HEK293 (cell line): ENCODE data around the gene CD68.

Source experiments
- CTCF ChIA-PET: fragments of 350-600 bp; formaldehyde crosslinking; extraction: SDS; loops from one replicate; lab custom pipeline; 2021; ENCODE audit warnings: antibody characterized with exemption; lab: Yijun Ruan, JAX
- POLR2A ChIA-PET: fragments of 300-600 bp; formaldehyde crosslinking; extraction: SDS; loops from one replicate; lab custom pipeline; 2020; ENCODE audit warnings: antibody characterized with exemption, inconsistent platforms; lab: Yijun Ruan, JAX
- H3K27ac ChIP-seq: fragments of 200-500 bp; sonication (Bioruptor generic); 2 replicates; pipeline ENCODE4 v1.5.1; 2014; ENCODE audit warnings: low read depth, low read length, control low read depth, inconsistent platforms; ENCODE audit errors: extremely low read depth
- H3K36me3 ChIP-seq, 2 experiments: fragments of 200-500 bp in 1 of 2; sonication (Bioruptor generic) in 1 of 2; 1 replicate in 1 of 2; 2 replicates in 1 of 2; pipeline ENCODE4 v1.5.1; 2014 to 2017; ENCODE audit warnings: inconsistent platforms in 2 of 2, low read length in 2 of 2; ENCODE audit not compliant: control insufficient read depth in 2 of 2, insufficient read depth in 1 of 2
- H3K4me1 ChIP-seq: fragments of 200-500 bp; sonication (Bioruptor generic); 2 replicates; pipeline ENCODE4 v1.5.1; 2014; ENCODE audit warnings: mild to moderate bottlenecking, low read length, inconsistent platforms; ENCODE audit not compliant: control insufficient read depth, insufficient read depth
- H3K4me3 ChIP-seq: 2 replicates; pipeline ENCODE4 v1.5.1; 2011; ENCODE audit warnings: low read depth, mild to moderate bottlenecking, control low read depth, low read length, moderate library complexity
- H3K9me3 ChIP-seq: fragments of 200-500 bp; sonication (Bioruptor generic); 2 replicates; pipeline ENCODE4 v1.5.1; 2014; ENCODE audit warnings: low read depth, low read length, inconsistent platforms; ENCODE audit not compliant: control insufficient read depth, insufficient read depth
- GLIS1 ChIP-seq: fragments of 450-650 bp; formaldehyde crosslinking; IDR thresholded peaks from 2 replicates; pipeline ENCODE4 v1.5.1; 2016; ENCODE audit warnings: missing biosample characterization, missing genetic modification characterization
- HOXA7 ChIP-seq: sonication (generic); formaldehyde crosslinking; IDR thresholded peaks from 2 replicates; pipeline ENCODE4 v1.8.1; 2022; ENCODE audit warnings: missing genetic modification reagents, borderline replicate concordance
- KLF10 ChIP-seq: fragments of 450-650 bp; IDR thresholded peaks from 2 replicates; pipeline ENCODE4 v1.5.1; 2018; ENCODE audit warnings: missing biosample characterization, mild to moderate bottlenecking, missing genetic modification characterization
- MEIS1 ChIP-seq: sonication (generic); formaldehyde crosslinking; IDR thresholded peaks from 2 replicates; pipeline ENCODE4 v1.8.1; 2022; ENCODE audit warnings: missing genetic modification reagents, mild to moderate bottlenecking, borderline replicate concordance
- PRDM1 ChIP-seq: fragments of 450-650 bp; formaldehyde crosslinking; IDR thresholded peaks from 2 replicates; pipeline ENCODE4; 2016; ENCODE audit warnings: missing biosample characterization, missing genetic modification characterization
- SALL2 ChIP-seq: fragments of 450-650 bp; formaldehyde crosslinking; IDR thresholded peaks from 2 replicates; pipeline ENCODE4 v1.5.0; 2017; ENCODE audit warnings: missing biosample characterization, mild to moderate bottlenecking, missing genetic modification characterization, borderline replicate concordance
- YY2 ChIP-seq: fragments of 450-650 bp; formaldehyde crosslinking; IDR thresholded peaks from 2 replicates; pipeline ENCODE4 v1.5.1; 2016; ENCODE audit warnings: missing biosample characterization, missing genetic modification characterization
- ZBTB20 ChIP-seq: fragments of 450-650 bp; formaldehyde crosslinking; IDR thresholded peaks from 2 replicates; pipeline ENCODE4 v1.5.1; 2016; ENCODE audit warnings: missing biosample characterization, missing genetic modification characterization
- ZBTB8A ChIP-seq: fragments of 450-650 bp; formaldehyde crosslinking; IDR thresholded peaks from 2 replicates; pipeline ENCODE4 v1.5.1; 2016; ENCODE audit warnings: missing biosample characterization, missing genetic modification characterization
- ZNF112 ChIP-seq: fragments of 450-650 bp; formaldehyde crosslinking; IDR thresholded peaks from 2 replicates; pipeline ENCODE4 v1.5.0; 2017; ENCODE audit warnings: missing biosample characterization, missing genetic modification characterization
- ZNF169 ChIP-seq: fragments of 450-650 bp; formaldehyde crosslinking; IDR thresholded peaks from 2 replicates; pipeline ENCODE4 v1.5.1; 2016; ENCODE audit warnings: missing biosample characterization, missing genetic modification characterization
- ZNF175 ChIP-seq: fragments of 450-650 bp; formaldehyde crosslinking; IDR thresholded peaks from 2 replicates; pipeline ENCODE4 v1.5.1; 2016; ENCODE audit warnings: missing biosample characterization, missing genetic modification characterization
- ZNF202 ChIP-seq: fragments of 450-650 bp; formaldehyde crosslinking; IDR thresholded peaks from 2 replicates; pipeline ENCODE4 v1.5.1; 2016; ENCODE audit warnings: missing biosample characterization, missing genetic modification characterization, borderline replicate concordance
- ZNF354C ChIP-seq: fragments of 450-650 bp; formaldehyde crosslinking; IDR thresholded peaks from 2 replicates; pipeline ENCODE4 v1.5.1; 2016; ENCODE audit warnings: missing biosample characterization, missing genetic modification characterization, low read depth, borderline replicate concordance
- ZNF366 ChIP-seq: fragments of 450-650 bp; formaldehyde crosslinking; conservative IDR thresholded peaks from 2 replicates; pipeline ENCODE4 v1.5.1; 2016; ENCODE audit warnings: missing biosample characterization, missing genetic modification characterization
- ZNF394 ChIP-seq: fragments of 450-650 bp; formaldehyde crosslinking; IDR thresholded peaks from 2 replicates; pipeline ENCODE4 v1.5.1; 2016; ENCODE audit warnings: missing biosample characterization, missing genetic modification characterization, mild to moderate bottlenecking, moderate library complexity, borderline replicate concordance
- ZNF433 ChIP-seq: fragments of 450-650 bp; formaldehyde crosslinking; IDR thresholded peaks from 2 replicates; pipeline ENCODE4 v1.5.1; 2016; ENCODE audit warnings: missing biosample characterization, missing genetic modification characterization, low read depth
- ZNF473 ChIP-seq: fragments of 450-650 bp; formaldehyde crosslinking; IDR thresholded peaks from 2 replicates; pipeline ENCODE4 v1.5.1; 2017; ENCODE audit warnings: missing biosample characterization, missing genetic modification characterization
- ZNF514 ChIP-seq: fragments of 450-650 bp; formaldehyde crosslinking; IDR thresholded peaks from 2 replicates; pipeline ENCODE4 v1.5.1; 2016; ENCODE audit warnings: missing biosample characterization, missing genetic modification characterization
- ZNF521 ChIP-seq: fragments of 450-650 bp; formaldehyde crosslinking; IDR thresholded peaks from 2 replicates; pipeline ENCODE4 v1.5.1; 2017; ENCODE audit warnings: missing biosample characterization, mild to moderate bottlenecking, missing genetic modification characterization
- ZNF529 ChIP-seq: fragments of 450-650 bp; formaldehyde crosslinking; IDR thresholded peaks from 2 replicates; pipeline ENCODE4 v1.5.1; 2017; ENCODE audit warnings: missing genetic modification characterization, missing biosample characterization; ENCODE audit not compliant: insufficient replicate concordance
- ZNF776 ChIP-seq: fragments of 450-650 bp; formaldehyde crosslinking; IDR thresholded peaks from 2 replicates; pipeline ENCODE4 v1.5.0; 2017; ENCODE audit warnings: missing biosample characterization, missing genetic modification characterization, borderline replicate concordance
- TF ChIP-seq, protein P1 (sequence below): fragments of 450-650 bp; formaldehyde crosslinking; IDR thresholded peaks from 2 replicates; pipeline ENCODE4 v1.5.1; 2016; ENCODE audit warnings: missing biosample characterization, missing genetic modification characterization, low read depth
- TF ChIP-seq, protein P2 (sequence below): fragments of 450-650 bp; formaldehyde crosslinking; conservative IDR thresholded peaks from 2 replicates; pipeline ENCODE4 v1.5.1; 2016; ENCODE audit warnings: low read depth, missing biosample characterization, missing genetic modification characterization
- TF ChIP-seq, protein P3 (sequence below): fragments of 450-650 bp; formaldehyde crosslinking; IDR thresholded peaks from 2 replicates; pipeline ENCODE4 v1.5.1; 2016; ENCODE audit warnings: missing biosample characterization, missing genetic modification characterization
- TF ChIP-seq, protein P4 (sequence below): fragments of 450-650 bp; formaldehyde crosslinking; IDR thresholded peaks from 2 replicates; pipeline ENCODE4 v1.5.1; 2017; ENCODE audit warnings: missing biosample characterization, missing genetic modification characterization
- TF ChIP-seq, protein P5 (sequence below): fragments of 450-650 bp; formaldehyde crosslinking; IDR thresholded peaks from 2 replicates; pipeline ENCODE4 v1.5.1; 2016; ENCODE audit warnings: missing biosample characterization, missing genetic modification characterization

CD68 gene

DNA sequence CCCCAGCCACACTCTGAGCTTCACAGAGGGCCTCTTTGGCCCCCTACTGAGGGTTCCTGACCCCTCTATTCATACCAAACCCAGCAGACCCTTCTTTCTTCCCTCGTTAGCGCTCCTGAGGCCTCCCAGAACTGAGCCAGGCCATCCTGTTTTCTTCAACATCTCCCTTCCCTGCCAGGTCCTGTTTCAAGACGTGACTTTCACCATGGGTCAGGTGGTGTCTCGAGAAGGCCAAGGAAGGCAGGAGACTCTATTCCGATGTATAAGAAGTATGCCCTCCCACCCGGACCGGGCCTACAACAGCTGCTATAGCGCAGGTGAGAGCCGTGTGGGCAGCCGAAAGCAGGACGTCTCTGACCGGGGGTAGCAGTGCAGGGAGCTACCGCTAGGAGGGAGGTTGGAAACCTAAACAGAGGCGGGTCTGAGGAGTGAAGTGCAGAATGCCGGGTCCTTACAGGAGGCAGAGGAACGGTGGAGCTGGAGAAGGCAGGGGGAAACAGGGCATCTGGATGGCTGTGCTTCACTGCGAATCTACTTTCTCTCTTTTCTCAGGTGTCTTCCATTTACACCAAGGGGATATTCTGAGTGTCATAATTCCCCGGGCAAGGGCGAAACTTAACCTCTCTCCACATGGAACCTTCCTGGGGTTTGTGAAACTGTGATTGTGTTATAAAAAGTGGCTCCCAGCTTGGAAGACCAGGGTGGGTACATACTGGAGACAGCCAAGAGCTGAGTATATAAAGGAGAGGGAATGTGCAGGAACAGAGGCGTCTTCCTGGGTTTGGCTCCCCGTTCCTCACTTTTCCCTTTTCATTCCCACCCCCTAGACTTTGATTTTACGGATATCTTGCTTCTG is 19.0 kb upstream of the CD68 start:
- ChIA-PET POLR2A (interaction anchor here (0.6 to 2.8 kb wide), 28 partner anchors 9 to 231 kb away, joined by 3 to 17 read pairs (median 5); partner anchors contain the start of genes CD68, CHRNB1, FXR2 and MPDU1), CTCF (interaction anchor here (0.6 to 5.1 kb wide), 84 partner anchors 8 to 515 kb away, joined by 3 to 112 read pairs (median 4); partner anchors contain the start of genes KCTD11, MPDU1, PLSCR3 and SLC2A4)
- Histone ChIP-seq H3K4me3 (peak overlapping the region; percentile 9; the same call in 1 of the 2 replicates), H3K4me1 (peaks cover 11% of the 10 kb centered on the region), H3K9me3 (no peaks in the 10 kb centered on the region), H3K27ac (peak overlapping the region; percentile 93; the same call in 1 of the 2 replicates), H3K36me3 (peaks cover 21 to 26% of the 10 kb centered on the region in 2 experiments)
- TF ChIP-seq ZNF202 (tag by site-specific recombination), result no peak
- TF ChIP-seq, protein P1, sequence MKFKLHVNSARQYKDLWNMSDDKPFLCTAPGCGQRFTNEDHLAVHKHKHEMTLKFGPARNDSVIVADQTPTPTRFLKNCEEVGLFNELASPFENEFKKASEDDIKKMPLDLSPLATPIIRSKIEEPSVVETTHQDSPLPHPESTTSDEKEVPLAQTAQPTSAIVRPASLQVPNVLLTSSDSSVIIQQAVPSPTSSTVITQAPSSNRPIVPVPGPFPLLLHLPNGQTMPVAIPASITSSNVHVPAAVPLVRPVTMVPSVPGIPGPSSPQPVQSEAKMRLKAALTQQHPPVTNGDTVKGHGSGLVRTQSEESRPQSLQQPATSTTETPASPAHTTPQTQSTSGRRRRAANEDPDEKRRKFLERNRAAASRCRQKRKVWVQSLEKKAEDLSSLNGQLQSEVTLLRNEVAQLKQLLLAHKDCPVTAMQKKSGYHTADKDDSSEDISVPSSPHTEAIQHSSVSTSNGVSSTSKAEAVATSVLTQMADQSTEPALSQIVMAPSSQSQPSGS (tag by site-specific recombination), result no peak
- no peak for TF ChIP-seq ZNF394 (tag by site-specific recombination)
- TF ChIP-seq ZNF112 (tag by site-specific recombination), result no peak
- no peak for TF ChIP-seq ZNF169 (tag by site-specific recombination)
- no peak for TF ChIP-seq ZNF529
- TF ChIP-seq ZNF366 (tag by site-specific recombination), result no peak; the same call in 1 of the 2 replicates
- TF ChIP-seq PRDM1, result peak; percentile 13; the same call in 1 of the 2 replicates
- TF ChIP-seq KLF10, result no peak
- no peak for TF ChIP-seq SALL2 (tag by site-specific recombination)
- TF ChIP-seq, protein P2, sequence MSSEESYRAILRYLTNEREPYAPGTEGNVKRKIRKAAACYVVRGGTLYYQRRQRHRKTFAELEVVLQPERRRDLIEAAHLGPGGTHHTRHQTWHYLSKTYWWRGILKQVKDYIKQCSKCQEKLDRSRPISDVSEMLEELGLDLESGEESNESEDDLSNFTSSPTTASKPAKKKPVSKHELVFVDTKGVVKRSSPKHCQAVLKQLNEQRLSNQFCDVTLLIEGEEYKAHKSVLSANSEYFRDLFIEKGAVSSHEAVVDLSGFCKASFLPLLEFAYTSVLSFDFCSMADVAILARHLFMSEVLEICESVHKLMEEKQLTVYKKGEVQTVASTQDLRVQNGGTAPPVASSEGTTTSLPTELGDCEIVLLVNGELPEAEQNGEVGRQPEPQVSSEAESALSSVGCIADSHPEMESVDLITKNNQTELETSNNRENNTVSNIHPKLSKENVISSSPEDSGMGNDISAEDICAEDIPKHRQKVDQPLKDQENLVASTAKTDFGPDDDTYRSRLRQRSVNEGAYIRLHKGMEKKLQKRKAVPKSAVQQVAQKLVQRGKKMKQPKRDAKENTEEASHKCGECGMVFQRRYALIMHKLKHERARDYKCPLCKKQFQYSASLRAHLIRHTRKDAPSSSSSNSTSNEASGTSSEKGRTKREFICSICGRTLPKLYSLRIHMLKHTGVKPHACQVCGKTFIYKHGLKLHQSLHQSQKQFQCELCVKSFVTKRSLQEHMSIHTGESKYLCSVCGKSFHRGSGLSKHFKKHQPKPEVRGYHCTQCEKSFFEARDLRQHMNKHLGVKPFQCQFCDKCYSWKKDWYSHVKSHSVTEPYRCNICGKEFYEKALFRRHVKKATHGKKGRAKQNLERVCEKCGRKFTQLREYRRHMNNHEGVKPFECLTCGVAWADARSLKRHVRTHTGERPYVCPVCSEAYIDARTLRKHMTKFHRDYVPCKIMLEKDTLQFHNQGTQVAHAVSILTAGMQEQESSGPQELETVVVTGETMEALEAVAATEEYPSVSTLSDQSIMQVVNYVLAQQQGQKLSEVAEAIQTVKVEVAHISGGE, result 0 out of 2 replicates have a peak, but pooled peaks have one; percentile 5
- TF ChIP-seq, protein P3, sequence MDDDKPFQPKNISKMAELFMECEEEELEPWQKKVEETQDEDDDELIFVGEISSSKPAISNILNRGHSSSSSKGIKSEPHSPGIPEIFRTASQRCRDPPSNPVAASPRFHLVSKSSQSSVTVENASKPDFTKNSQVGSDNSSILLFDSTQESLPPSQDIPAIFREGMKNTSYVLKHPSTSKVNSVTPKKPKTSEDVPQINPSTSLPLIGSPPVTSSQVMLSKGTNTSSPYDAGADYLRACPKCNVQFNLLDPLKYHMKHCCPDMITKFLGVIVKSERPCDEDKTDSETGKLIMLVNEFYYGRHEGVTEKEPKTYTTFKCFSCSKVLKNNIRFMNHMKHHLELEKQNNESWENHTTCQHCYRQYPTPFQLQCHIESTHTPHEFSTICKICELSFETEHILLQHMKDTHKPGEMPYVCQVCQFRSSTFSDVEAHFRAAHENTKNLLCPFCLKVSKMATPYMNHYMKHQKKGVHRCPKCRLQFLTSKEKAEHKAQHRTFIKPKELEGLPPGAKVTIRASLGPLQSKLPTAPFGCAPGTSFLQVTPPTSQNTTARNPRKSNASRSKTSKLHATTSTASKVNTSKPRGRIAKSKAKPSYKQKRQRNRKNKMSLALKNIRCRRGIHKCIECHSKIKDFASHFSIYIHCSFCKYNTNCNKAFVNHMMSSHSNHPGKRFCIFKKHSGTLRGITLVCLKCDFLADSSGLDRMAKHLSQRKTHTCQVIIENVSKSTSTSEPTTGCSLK (tag by site-specific recombination), result no peak
- no peak for TF ChIP-seq ZNF175
- no peak for TF ChIP-seq HOXA7 (CRISPR knock-in tag)
- no peak for TF ChIP-seq ZNF521 (tag by site-specific recombination)
- no peak for TF ChIP-seq ZNF776
- TF ChIP-seq YY2 (tag by site-specific recombination), result no peak
- TF ChIP-seq ZNF473 (tag by site-specific recombination), result no peak
- TF ChIP-seq MEIS1 (CRISPR knock-in tag), result no peak
- no peak for TF ChIP-seq ZNF514
- peak; percentile 95 for TF ChIP-seq ZBTB20 (tag by site-specific recombination)
- TF ChIP-seq, protein P4, sequence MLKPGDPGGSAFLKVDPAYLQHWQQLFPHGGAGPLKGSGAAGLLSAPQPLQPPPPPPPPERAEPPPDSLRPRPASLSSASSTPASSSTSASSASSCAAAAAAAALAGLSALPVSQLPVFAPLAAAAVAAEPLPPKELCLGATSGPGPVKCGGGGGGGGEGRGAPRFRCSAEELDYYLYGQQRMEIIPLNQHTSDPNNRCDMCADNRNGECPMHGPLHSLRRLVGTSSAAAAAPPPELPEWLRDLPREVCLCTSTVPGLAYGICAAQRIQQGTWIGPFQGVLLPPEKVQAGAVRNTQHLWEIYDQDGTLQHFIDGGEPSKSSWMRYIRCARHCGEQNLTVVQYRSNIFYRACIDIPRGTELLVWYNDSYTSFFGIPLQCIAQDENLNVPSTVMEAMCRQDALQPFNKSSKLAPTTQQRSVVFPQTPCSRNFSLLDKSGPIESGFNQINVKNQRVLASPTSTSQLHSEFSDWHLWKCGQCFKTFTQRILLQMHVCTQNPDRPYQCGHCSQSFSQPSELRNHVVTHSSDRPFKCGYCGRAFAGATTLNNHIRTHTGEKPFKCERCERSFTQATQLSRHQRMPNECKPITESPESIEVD, result no peak
- no peak for TF ChIP-seq ZNF354C (tag by site-specific recombination)
- TF ChIP-seq ZBTB8A (tag by site-specific recombination), result no peak
- TF ChIP-seq ZNF433, result no peak
- no peak for TF ChIP-seq GLIS1 (tag by site-specific recombination)
- TF ChIP-seq, protein P5, sequence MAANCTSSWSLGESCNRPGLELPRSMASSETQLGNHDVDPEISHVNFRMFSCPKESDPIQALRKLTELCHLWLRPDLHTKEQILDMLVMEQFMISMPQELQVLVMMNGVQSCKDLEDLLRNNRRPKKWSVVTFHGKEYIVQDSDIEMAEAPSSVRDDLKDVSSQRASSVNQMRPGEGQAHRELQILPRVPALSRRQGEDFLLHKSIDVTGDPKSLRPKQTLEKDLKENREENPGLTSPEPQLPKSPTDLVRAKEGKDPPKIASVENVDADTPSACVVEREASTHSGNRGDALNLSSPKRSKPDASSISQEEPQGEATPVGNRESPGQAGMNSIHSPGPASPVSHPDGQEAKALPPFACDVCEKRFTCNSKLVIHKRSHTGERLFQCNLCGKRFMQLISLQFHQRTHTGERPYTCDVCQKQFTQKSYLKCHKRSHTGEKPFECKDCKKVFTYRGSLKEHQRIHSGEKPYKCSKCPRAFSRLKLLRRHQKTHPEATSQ, result no peak
